DOHH2 (cell line): ENCODE measurements around the gene CPT2.

Source experiments
- H3F3A ChIP-seq: fragments of 200-600 bp; sonication (generic), shearing (Covaris generic); 2 replicates; pipeline ENCODE4 v1.6.0; 2016; ENCODE audit warnings: antibody characterized with exemption, mild to moderate bottlenecking; ENCODE audit not compliant: control insufficient read depth, insufficient read depth
- H3K27ac ChIP-seq: fragments of 200-600 bp; sonication (generic); 2 replicates; pipeline ENCODE4 v1.5.1; 2014; ENCODE audit warnings: low read depth, mild to moderate bottlenecking, low read length, moderate library complexity
- H3K27me3 ChIP-seq: fragments of 200-600 bp; sonication (generic); 2 replicates; pipeline ENCODE4 v1.6.1; 2014; ENCODE audit warnings: mild to moderate bottlenecking, low read length, mixed read lengths; ENCODE audit not compliant: control insufficient read depth
- H3K36me3 ChIP-seq: fragments of 200-600 bp; sonication (generic); 2 replicates; pipeline ENCODE4 v1.6.1; 2014; ENCODE audit warnings: mild to moderate bottlenecking, low read length, moderate library complexity, mixed read lengths; ENCODE audit not compliant: control insufficient read depth
- H3K4me1 ChIP-seq: fragments of 200-600 bp; sonication (generic); 2 replicates; pipeline ENCODE4 v1.6.1; 2014; ENCODE audit warnings: mild to moderate bottlenecking, low read length, mixed read lengths; ENCODE audit not compliant: control insufficient read depth
- H3K4me2 ChIP-seq: fragments of 200-600 bp; sonication (generic); 2 replicates; pipeline ENCODE4 v1.6.0; 2014; ENCODE audit warnings: mild to moderate bottlenecking, low read length, moderate library complexity
- H3K4me3 ChIP-seq: fragments of 200-600 bp; sonication (generic); 2 replicates; pipeline ENCODE4 v1.5.1; 2014; ENCODE audit warnings: mild to moderate bottlenecking, low read length, mixed read lengths
- H3K79me2 ChIP-seq: fragments of 200-600 bp; sonication (generic); 2 replicates; pipeline ENCODE4 v1.6.1; 2014; ENCODE audit warnings: mild to moderate bottlenecking, low read length, mixed read lengths; ENCODE audit not compliant: control insufficient read depth
- H3K9me2 ChIP-seq: fragments of 200-600 bp; sonication (generic); replicated peaks from 2 replicates; pipeline ENCODE4 v1.6.1; 2014; ENCODE audit warnings: mild to moderate bottlenecking, low read length, mixed read lengths; ENCODE audit not compliant: control insufficient read depth
- H3K9me3 ChIP-seq: fragments of 200-600 bp; sonication (generic); 2 replicates; pipeline ENCODE4 v1.6.1; 2014; ENCODE audit warnings: antibody characterized with exemption, low read length, mixed read lengths; ENCODE audit not compliant: control insufficient read depth, insufficient read depth
- H4K20me1 ChIP-seq: fragments of 200-600 bp; sonication (generic); 2 replicates; pipeline ENCODE4 v1.6.0; 2014; ENCODE audit warnings: low read depth, mild to moderate bottlenecking, antibody characterized with exemption, low read length, moderate library complexity; ENCODE audit not compliant: control insufficient read depth, insufficient read depth
- CTCF ChIP-seq: fragments of 200-600 bp; sonication (generic); IDR thresholded peaks from one replicate; pipeline ENCODE4 v1.5.1; 2014; ENCODE audit warnings: antibody characterized with exemption, mild to moderate bottlenecking, low read depth, low read length; ENCODE audit not compliant: poor library complexity, severe bottlenecking
- EZH2phosphoT487 ChIP-seq: fragments of 200-600 bp; sonication (generic); IDR thresholded peaks from 2 replicates; pipeline ENCODE4 v1.6.1; 2017; ENCODE audit warnings: borderline replicate concordance, mild to moderate bottlenecking, antibody characterized with exemption, low read length, moderate library complexity, mixed read lengths

Gene CPT2

GRCh38 chr1:53259932-53260331 is 63.3 kb downstream of the CPT2 start:
- no peak overlapping the region for H3K4me3 ChIP-seq
- H3K4me1 ChIP-seq: no peaks in the 10 kb centered on the region
- H3K36me3 ChIP-seq: peaks cover 96% of the 10 kb centered on the region
- H3F3A ChIP-seq: no peaks in the 10 kb centered on the region
- no peaks in the 10 kb centered on the region for H4K20me1 ChIP-seq
- no peaks in the 10 kb centered on the region for H3K9me2 ChIP-seq
- TF ChIP-seq CTCF (no peak), EZH2phosphoT487 (no peak)
- H3K27ac ChIP-seq: no peak overlapping the region
- H3K27me3 ChIP-seq: no peaks in the 10 kb centered on the region
- H3K79me2 ChIP-seq: no peaks in the 10 kb centered on the region
- no peaks in the 10 kb centered on the region for H3K9me3 ChIP-seq
- no peak overlapping the region for H3K4me2 ChIP-seq

GRCh38 chr1:53260631-53261247 is 64.1 kb downstream of the CPT2 start:
- Histone ChIP-seq H3K4me1 (no peaks in the 10 kb centered on the region), H3K27ac (no peak overlapping the region), H4K20me1 (no peaks in the 10 kb centered on the region), H3K9me3 (no peaks in the 10 kb centered on the region), H3K4me3 (no peak overlapping the region), H3F3A (no peaks in the 10 kb centered on the region), H3K36me3 (peaks cover 98% of the 10 kb centered on the region), H3K9me2 (no peaks in the 10 kb centered on the region), H3K4me2 (no peak overlapping the region), H3K79me2 (no peaks in the 10 kb centered on the region), H3K27me3 (no peaks in the 10 kb centered on the region)
- TF ChIP-seq CTCF (no peak), EZH2phosphoT487 (no peak)

- Histone ChIP-seq H3K27me3 (no peaks in the 10 kb centered on the region), H3K4me1 (no peaks in the 10 kb centered on the region), H3K9me2 (no peaks in the 10 kb centered on the region), H4K20me1 (no peaks in the 10 kb centered on the region), H3K4me3 (no peak overlapping the region), H3K36me3 (peaks cover 98% of the 10 kb centered on the region), H3K9me3 (no peaks in the 10 kb centered on the region), H3K79me2 (no peaks in the 10 kb centered on the region), H3F3A (no peaks in the 10 kb centered on the region), H3K4me2 (no peak overlapping the region), H3K27ac (no peak overlapping the region)
- TF ChIP-seq EZH2phosphoT487 (no peak), CTCF (no peak)
Observed at GRCh38 chr1:53262000-53262399, 65.4 kb downstream of the CPT2 start.
